GM06990 (cell line): ENCODE measurements around the gene TRAF5.

Experiments
- DNase-seq: peaks from one replicate; pipeline ENCODE4 v3.0.0-alpha.2; 2011; ENCODE audit not compliant: insufficient read length; ENCODE audit errors: extremely low read depth
- H3K27me3 ChIP-seq: replicated peaks from 2 replicates; pipeline ENCODE4 v1.6.0; 2011; ENCODE audit warnings: low read length; ENCODE audit not compliant: control insufficient read depth, insufficient read depth
- H3K36me3 ChIP-seq: 2 replicates; pipeline ENCODE4 v1.5.1; 2011; ENCODE audit warnings: low read length; ENCODE audit not compliant: control insufficient read depth, insufficient read depth
- H3K4me3 ChIP-seq: replicated peaks from 2 replicates; pipeline ENCODE4 v1.5.1; 2011; ENCODE audit warnings: low read depth, mild to moderate bottlenecking, control low read depth, low read length
- CTCF ChIP-seq: IDR thresholded peaks from 2 replicates; pipeline ENCODE4 v1.5.1; 2011; ENCODE audit warnings: low read length, control low read depth, mild to moderate bottlenecking, inconsistent platforms; ENCODE audit not compliant: insufficient read depth, poor library complexity, severe bottlenecking

The TRAF5 gene

GRCh38 chr1:211285196-211285595 is 41.4 kb upstream of the TRAF5 start:
- no peak overlapping the region for H3K4me3 ChIP-seq
- H3K27me3 ChIP-seq = no peaks in the 10 kb centered on the region
- no peak for DNase-seq
- peaks cover 5% of the 10 kb centered on the region for H3K36me3 ChIP-seq
- TF ChIP-seq CTCF = no peak

GRCh38 chr1:211287218-211287617 is 39.4 kb upstream of the TRAF5 start:
- no peak for TF ChIP-seq CTCF
- Histone ChIP-seq H3K27me3 (no peaks in the 10 kb centered on the region), H3K4me3 (no peak overlapping the region), H3K36me3 (peaks cover 4% of the 10 kb centered on the region)
- DNase-seq = no peak

GRCh38 chr1:211292411-211292810 is 34.2 kb upstream of the TRAF5 start:
- Histone ChIP-seq H3K36me3 (peaks cover 4% of the 10 kb centered on the region), H3K4me3 (no peak overlapping the region), H3K27me3 (no peaks in the 10 kb centered on the region)
- TF ChIP-seq CTCF = no peak
- DNase-seq = no peak

GRCh38 chr1:211296396-211296795 is 30.2 kb upstream of the TRAF5 start:
- no peak for DNase-seq
- no peak overlapping the region for H3K4me3 ChIP-seq
- H3K27me3 ChIP-seq = no peaks in the 10 kb centered on the region
- no peak for TF ChIP-seq CTCF
- H3K36me3 ChIP-seq = peaks cover 3% of the 10 kb centered on the region; the same call in 1 of the 2 replicates

GRCh38 chr1:211305044-211305443 is 21.6 kb upstream of the TRAF5 start:
- Histone ChIP-seq H3K27me3 (no peaks in the 10 kb centered on the region), H3K4me3 (no peak overlapping the region), H3K36me3 (no peaks in the 10 kb centered on the region; the same call in 1 of the 2 replicates)
- peak; percentile 44 for DNase-seq
- no peak for TF ChIP-seq CTCF

GRCh38 chr1:211309617-211310016 is 17.0 kb upstream of the TRAF5 start:
- H3K27me3 ChIP-seq = no peaks in the 10 kb centered on the region
- H3K4me3 ChIP-seq = no peak overlapping the region
- DNase-seq = no peak
- TF ChIP-seq CTCF = no peak
- peaks cover 3% of the 10 kb centered on the region for H3K36me3 ChIP-seq
